HEK293 (cell line): ENCODE measurements around the gene NDST1.

Experiments
- CTCF ChIA-PET: fragments of 350-600 bp; formaldehyde crosslinking; extraction: SDS; loops from one replicate; lab custom pipeline; 2021; ENCODE audit warnings: antibody characterized with exemption; lab: Yijun Ruan, JAX
- POLR2A ChIA-PET: fragments of 300-600 bp; formaldehyde crosslinking; extraction: SDS; loops from one replicate; lab custom pipeline; 2020; ENCODE audit warnings: antibody characterized with exemption, inconsistent platforms; lab: Yijun Ruan, JAX
- H3K27ac ChIP-seq: fragments of 200-500 bp; sonication (Bioruptor generic); 2 replicates; pipeline ENCODE4 v1.5.1; 2014; ENCODE audit warnings: low read depth, low read length, control low read depth, inconsistent platforms; ENCODE audit errors: extremely low read depth
- H3K36me3 ChIP-seq, 2 experiments: fragments of 200-500 bp in 1 of 2; sonication (Bioruptor generic) in 1 of 2; 1 replicate in 1 of 2; 2 replicates in 1 of 2; pipeline ENCODE4 v1.5.1; 2014 to 2017; ENCODE audit warnings: inconsistent platforms in 2 of 2, low read length in 2 of 2; ENCODE audit not compliant: control insufficient read depth in 2 of 2, insufficient read depth in 1 of 2
- H3K4me1 ChIP-seq: fragments of 200-500 bp; sonication (Bioruptor generic); 2 replicates; pipeline ENCODE4 v1.5.1; 2014; ENCODE audit warnings: mild to moderate bottlenecking, low read length, inconsistent platforms; ENCODE audit not compliant: control insufficient read depth, insufficient read depth
- H3K4me3 ChIP-seq: 2 replicates; pipeline ENCODE4 v1.5.1; 2011; ENCODE audit warnings: low read depth, mild to moderate bottlenecking, control low read depth, low read length, moderate library complexity
- H3K9me3 ChIP-seq: fragments of 200-500 bp; sonication (Bioruptor generic); 2 replicates; pipeline ENCODE4 v1.5.1; 2014; ENCODE audit warnings: low read depth, low read length, inconsistent platforms; ENCODE audit not compliant: control insufficient read depth, insufficient read depth
- ATF2 ChIP-seq: fragments of 450-650 bp; formaldehyde crosslinking; IDR thresholded peaks from 2 replicates; pipeline ENCODE4 v1.5.1; 2016; ENCODE audit warnings: missing biosample characterization, missing genetic modification characterization, low read depth
- EGR2 ChIP-seq: fragments of 450-650 bp; formaldehyde crosslinking; IDR thresholded peaks from 2 replicates; pipeline ENCODE4 v1.5.1; 2016; ENCODE audit warnings: low read depth, missing biosample characterization, missing genetic modification characterization
- ELK4 ChIP-seq: IDR thresholded peaks from 2 replicates; pipeline ENCODE4 v1.6.1; 2011; ENCODE audit warnings: mild to moderate bottlenecking, low read depth, low read length, borderline replicate concordance
- HOXA7 ChIP-seq: sonication (generic); formaldehyde crosslinking; IDR thresholded peaks from 2 replicates; pipeline ENCODE4 v1.8.1; 2022; ENCODE audit warnings: missing genetic modification reagents, borderline replicate concordance
- KLF1 ChIP-seq: fragments of 450-650 bp; formaldehyde crosslinking; IDR thresholded peaks from 2 replicates; pipeline ENCODE4 v1.5.1; 2016; ENCODE audit warnings: missing biosample characterization, missing genetic modification characterization
- OVOL3 ChIP-seq: fragments of 450-650 bp; formaldehyde crosslinking; IDR thresholded peaks from 2 replicates; pipeline ENCODE4 v1.5.1; 2016; ENCODE audit warnings: missing biosample characterization, missing genetic modification characterization
- PRDM2 ChIP-seq: fragments of 450-650 bp; formaldehyde crosslinking; IDR thresholded peaks from 2 replicates; pipeline ENCODE4 v1.5.1; 2016; ENCODE audit warnings: missing biosample characterization, missing genetic modification characterization, borderline replicate concordance
- SP2 ChIP-seq: fragments of 450-650 bp; formaldehyde crosslinking; IDR thresholded peaks from 2 replicates; pipeline ENCODE4 v1.5.1; 2016; ENCODE audit warnings: missing biosample characterization, missing genetic modification characterization
- ZBTB1 ChIP-seq: fragments of 450-650 bp; formaldehyde crosslinking; IDR thresholded peaks from 2 replicates; pipeline ENCODE4 v1.5.1; 2016; ENCODE audit warnings: missing biosample characterization, missing genetic modification characterization
- ZBTB10 ChIP-seq: fragments of 450-650 bp; formaldehyde crosslinking; IDR thresholded peaks from 2 replicates; pipeline ENCODE4 v1.5.1; 2016; ENCODE audit warnings: missing biosample characterization, missing genetic modification characterization
- ZBTB17 ChIP-seq: fragments of 450-650 bp; formaldehyde crosslinking; IDR thresholded peaks from 2 replicates; pipeline ENCODE4 v1.5.1; 2016; ENCODE audit warnings: missing biosample characterization, missing genetic modification characterization
- ZFHX2 ChIP-seq: fragments of 450-650 bp; formaldehyde crosslinking; conservative IDR thresholded peaks from 2 replicates; pipeline ENCODE4 v1.5.1; 2016; ENCODE audit warnings: missing biosample characterization, missing genetic modification characterization
- ZFP3 ChIP-seq: fragments of 450-650 bp; formaldehyde crosslinking; IDR thresholded peaks from 2 replicates; pipeline ENCODE4 v1.5.1; 2016; ENCODE audit warnings: low read depth, missing biosample characterization, missing genetic modification characterization
- ZFP37 ChIP-seq: fragments of 450-650 bp; formaldehyde crosslinking; IDR thresholded peaks from 2 replicates; pipeline ENCODE4 v1.5.1; 2016; ENCODE audit warnings: missing biosample characterization, missing genetic modification characterization
- ZNF174 ChIP-seq: fragments of 450-650 bp; formaldehyde crosslinking; IDR thresholded peaks from 2 replicates; pipeline ENCODE4 v1.5.0; 2017; ENCODE audit warnings: missing biosample characterization, mild to moderate bottlenecking, missing genetic modification characterization
- ZNF335 ChIP-seq: fragments of 450-650 bp; formaldehyde crosslinking; conservative IDR thresholded peaks from 2 replicates; pipeline ENCODE4 v1.5.1; 2016; ENCODE audit warnings: missing biosample characterization, missing genetic modification characterization
- ZNF426 ChIP-seq: fragments of 450-650 bp; formaldehyde crosslinking; IDR thresholded peaks from 2 replicates; pipeline ENCODE4 v1.5.1; 2017; ENCODE audit warnings: missing biosample characterization, missing genetic modification characterization, mild to moderate bottlenecking, inconsistent platforms, moderate library complexity
- ZNF433 ChIP-seq: fragments of 450-650 bp; formaldehyde crosslinking; IDR thresholded peaks from 2 replicates; pipeline ENCODE4 v1.5.1; 2016; ENCODE audit warnings: missing biosample characterization, missing genetic modification characterization, low read depth
- ZNF48 ChIP-seq: fragments of 450-650 bp; formaldehyde crosslinking; IDR thresholded peaks from 2 replicates; pipeline ENCODE4 v1.5.1; 2016; ENCODE audit warnings: missing biosample characterization, missing genetic modification characterization
- ZNF548 ChIP-seq: fragments of 450-650 bp; formaldehyde crosslinking; IDR thresholded peaks from 2 replicates; pipeline ENCODE4 v1.5.1; 2016; ENCODE audit warnings: missing biosample characterization, missing genetic modification characterization
- ZNF626 ChIP-seq: fragments of 450-650 bp; sonication (Bioruptor Pico); formaldehyde crosslinking; IDR thresholded peaks from 2 replicates; pipeline ENCODE4 v1.5.1; 2018; ENCODE audit warnings: missing biosample characterization, missing genetic modification characterization, inconsistent platforms

The NDST1 gene

GRCh38 chr5:150500328-150500841 lies 7.5 kb upstream of the NDST1 start:
- Histone ChIP-seq H3K36me3 (peaks cover 0 to 3% of the 10 kb centered on the region in 2 experiments; a peak in 2 of 3 replicates), H3K27ac (no peak overlapping the region), H3K9me3 (no peaks in the 10 kb centered on the region), H3K4me3 (no peak overlapping the region), H3K4me1 (peaks cover 27% of the 10 kb centered on the region)
- no peak for TF ChIP-seq OVOL3 (tag by site-specific recombination)
- no peak for TF ChIP-seq HOXA7 (CRISPR knock-in tag)
- TF ChIP-seq KLF1: peak; percentile 72
- no peak for TF ChIP-seq ZBTB17 (tag by site-specific recombination)
- no peak for TF ChIP-seq ZNF335 (tag by site-specific recombination)
- TF ChIP-seq ZBTB1: no peak
- CTCF ChIA-PET: interaction anchor here (1.3 to 1.8 kb wide), 2 partner anchors 24 to 44 kb away, joined by 3 to 4 read pairs; no protein-coding TSS in a partner anchor
- POLR2A ChIA-PET: no interaction called here

- Histone ChIP-seq H3K9me3 (no peaks in the 10 kb centered on the region), H3K4me1 (peaks cover 27% of the 10 kb centered on the region), H3K36me3 (peaks cover 0 to 3% of the 10 kb centered on the region in 2 experiments; a peak in 2 of 3 replicates), H3K4me3 (no peak overlapping the region), H3K27ac (no peak overlapping the region)
- ChIA-PET CTCF (interaction anchor here (0.6 to 1.3 kb wide), 2 partner anchors 26 to 43 kb away, joined by 3 to 4 read pairs; no protein-coding TSS in a partner anchor), POLR2A (no interaction called here)
- TF ChIP-seq ZNF626 (tag by site-specific recombination): no peak
- TF ChIP-seq PRDM2 (tag by site-specific recombination): no peak
- no peak for TF ChIP-seq EGR2
- no peak for TF ChIP-seq ZNF433 (tag by site-specific recombination)
- TF ChIP-seq, all 188 proteins: peak for 0
These were observed 7.0 kb upstream of the NDST1 start for GRCh38 chr5:150500905-150501304.

- Histone ChIP-seq H3K27ac (no peak overlapping the region), H3K4me3 (no peak overlapping the region), H3K36me3 (peaks cover 0 to 3% of the 10 kb centered on the region in 2 experiments; a peak in 2 of 3 replicates), H3K9me3 (no peaks in the 10 kb centered on the region), H3K4me1 (peaks cover 22% of the 10 kb centered on the region)
- CTCF ChIA-PET: no interaction called here
- POLR2A ChIA-PET: no interaction called here
- TF ChIP-seq ZNF174 (tag by site-specific recombination) (no peak), ZFHX2 (peak; percentile 47), ZFP3 (tag by site-specific recombination) (no peak), ZBTB10 (no peak), ZFP37 (tag by site-specific recombination) (no peak), ATF2 (tag by site-specific recombination) (no peak), ZNF48 (tag by site-specific recombination) (no peak), ZNF426 (tag by site-specific recombination) (no peak), ZNF548 (tag by site-specific recombination) (no peak), ELK4 (no peak), SP2 (tag by site-specific recombination) (no peak)
These were observed 5.8 kb upstream of the NDST1 start for GRCh38 chr5:150502106-150502505.
